Measurements from ENCODE around the gene KCNJ9.

GRCh38 chr1:160058087-160058486 lies 23.3 kb upstream of the KCNJ9 start:
- no peak for TF ChIP-seq ELF4 (IDR thresholded peaks at IDR 0.05)
- no peak for TF ChIP-seq FOXM1 (IDR thresholded peaks at IDR 0.05; ENCODE audit: borderline replicate concordance)
- TF ChIP-seq HDGF (IDR thresholded peaks at IDR 0.05; ENCODE audit: borderline replicate concordance): no peak
- no peak for TF ChIP-seq BHLHE40 (IDR thresholded peaks at IDR 0.05; ENCODE audit: borderline replicate concordance)
- TF ChIP-seq LEF1 (IDR thresholded peaks at IDR 0.05; ENCODE audit: borderline replicate concordance): no peak

Measured in HEK293T (cell line).